GM23338 (cell line): ENCODE data around the gene TAF4.

ENCODE experiments used
- CREB1 ChIP-seq: fragments of 250-450 bp; sonication (Bioruptor Pico); IDR thresholded peaks from 2 replicates; pipeline ENCODE4 v1.5.0; 2020; ENCODE audit warnings: low read depth, mild to moderate bottlenecking, moderate library complexity
- ETS1 ChIP-seq: IDR thresholded peaks from 2 replicates; pipeline ENCODE4 v1.6.1; 2016; ENCODE audit warnings: antibody characterized with exemption
- EZH2 ChIP-seq: fragments of 200-600 bp; sonication (generic); IDR thresholded peaks from one replicate; pipeline ENCODE4 v1.8.0; 2017; ENCODE audit warnings: antibody characterized with exemption, mild to moderate bottlenecking, low read depth; ENCODE audit not compliant: unreplicated experiment
- EZH2phosphoT487 ChIP-seq: fragments of 200-600 bp; sonication (generic); IDR thresholded peaks from one replicate; pipeline ENCODE4 v1.8.1; 2018; ENCODE audit warnings: antibody characterized with exemption; ENCODE audit not compliant: unreplicated experiment
- POLR2AphosphoS5 ChIP-seq: IDR thresholded peaks from 2 replicates; pipeline ENCODE4 v1.6.1; 2016; ENCODE audit warnings: antibody characterized with exemption, low read depth
- REST ChIP-seq: IDR thresholded peaks from one replicate; pipeline ENCODE4 v1.6.1; 2018; ENCODE audit warnings: antibody characterized with exemption; ENCODE audit not compliant: unreplicated experiment
- ZNF114 ChIP-seq: fragments of 250-450 bp; sonication (Bioruptor Pico); IDR thresholded peaks from 2 replicates; pipeline ENCODE4 v1.5.0; 2020; ENCODE audit warnings: mild to moderate bottlenecking, moderate library complexity
- TF ChIP-seq, protein P1 (sequence below), 2 experiments: fragments of 200-600 bp in 1 of 2; sonication (generic) in 1 of 2; conservative IDR thresholded peaks; 2 replicates each; pipeline versions ENCODE4 v1.5.1 to v1.6.1; 2016 to 2017; ENCODE audit warnings: antibody characterized with exemption in 2 of 2, low read depth in 2 of 2, mild to moderate bottlenecking in 2 of 2, moderate library complexity in 1 of 2

DNA sequence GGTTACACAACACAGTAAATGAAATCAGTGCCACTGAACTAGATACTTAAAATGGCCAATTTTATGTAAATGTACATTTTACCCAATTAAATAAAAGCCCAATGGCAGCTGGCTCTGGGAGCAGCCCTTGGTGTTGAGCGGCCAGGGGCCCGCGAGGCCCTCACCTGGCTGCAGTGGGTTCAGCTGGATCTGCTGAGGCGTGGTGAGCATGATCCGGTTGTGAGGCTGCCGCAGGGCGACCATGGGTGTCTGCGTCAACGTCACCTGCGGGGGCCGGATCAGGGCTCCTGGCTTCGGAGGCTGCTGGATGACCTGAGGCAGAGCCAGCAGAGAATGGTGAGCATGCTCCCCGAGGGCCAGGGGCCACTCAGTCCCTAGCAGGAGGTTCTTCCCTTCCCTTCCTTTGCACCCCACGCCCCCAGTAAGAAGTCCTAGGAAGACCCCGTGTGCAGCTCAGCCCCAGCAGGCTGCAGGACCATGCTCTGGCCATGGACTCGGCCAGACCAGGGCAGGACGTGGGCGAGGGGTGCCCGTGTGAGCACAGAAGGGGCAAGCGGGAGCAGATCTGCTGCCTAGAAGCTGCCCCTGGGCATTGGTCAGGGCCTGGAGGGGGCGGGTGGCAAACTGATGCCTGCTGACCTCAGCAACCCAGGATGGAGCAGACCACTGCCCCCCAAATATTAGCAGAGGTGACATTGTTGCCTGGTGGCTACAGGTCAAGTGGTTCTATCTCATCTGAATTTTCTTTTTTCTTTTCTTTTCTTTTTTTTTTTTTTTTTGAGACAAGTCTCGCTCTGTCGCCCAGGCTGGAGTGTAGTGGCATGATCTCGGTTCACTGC lies 61.9 kb downstream of the TAF4 start:
- TF ChIP-seq EZH2phosphoT487, result no peak
- TF ChIP-seq ETS1, result no peak
- TF ChIP-seq EZH2, result no peak
- TF ChIP-seq, protein P1, sequence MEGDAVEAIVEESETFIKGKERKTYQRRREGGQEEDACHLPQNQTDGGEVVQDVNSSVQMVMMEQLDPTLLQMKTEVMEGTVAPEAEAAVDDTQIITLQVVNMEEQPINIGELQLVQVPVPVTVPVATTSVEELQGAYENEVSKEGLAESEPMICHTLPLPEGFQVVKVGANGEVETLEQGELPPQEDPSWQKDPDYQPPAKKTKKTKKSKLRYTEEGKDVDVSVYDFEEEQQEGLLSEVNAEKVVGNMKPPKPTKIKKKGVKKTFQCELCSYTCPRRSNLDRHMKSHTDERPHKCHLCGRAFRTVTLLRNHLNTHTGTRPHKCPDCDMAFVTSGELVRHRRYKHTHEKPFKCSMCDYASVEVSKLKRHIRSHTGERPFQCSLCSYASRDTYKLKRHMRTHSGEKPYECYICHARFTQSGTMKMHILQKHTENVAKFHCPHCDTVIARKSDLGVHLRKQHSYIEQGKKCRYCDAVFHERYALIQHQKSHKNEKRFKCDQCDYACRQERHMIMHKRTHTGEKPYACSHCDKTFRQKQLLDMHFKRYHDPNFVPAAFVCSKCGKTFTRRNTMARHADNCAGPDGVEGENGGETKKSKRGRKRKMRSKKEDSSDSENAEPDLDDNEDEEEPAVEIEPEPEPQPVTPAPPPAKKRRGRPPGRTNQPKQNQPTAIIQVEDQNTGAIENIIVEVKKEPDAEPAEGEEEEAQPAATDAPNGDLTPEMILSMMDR (conservative IDR thresholded peaks at IDR 0.05; ENCODE audit: low read depth in 2 of 2), result no peak
- TF ChIP-seq POLR2AphosphoS5, result no peak
- TF ChIP-seq ZNF114 (CRISPR knock-in tag), result no peak
- TF ChIP-seq CREB1, result no peak
- no peak for TF ChIP-seq REST
